GM10266 (cell line): ENCODE measurements around the gene ADCY2.

Experiments used
- DNase-seq: peaks from one replicate; pipeline ENCODE4 v3.0.0; 2012; ENCODE audit errors: extremely low spot score
- CTCF ChIP-seq: IDR thresholded peaks from 2 replicates; pipeline ENCODE4 v1.5.1; 2012; ENCODE audit warnings: mild to moderate bottlenecking, low read depth; ENCODE audit not compliant: control insufficient read depth, insufficient read depth; ENCODE audit errors: missing control alignments

Gene ADCY2

GRCh38 chr5:7395432-7395946, 449 bp upstream of the ADCY2 start:
- TF ChIP-seq CTCF = no peak
- no peak for DNase-seq

GRCh38 chr5:7396713-7397454, 946 bp downstream of the ADCY2 start:
- no peak for TF ChIP-seq CTCF
- no peak for DNase-seq

GRCh38 chr5:7397937-7398336, 2.0 kb downstream of the ADCY2 start:
- no peak for TF ChIP-seq CTCF
- no peak for DNase-seq

- no peak for DNase-seq
- TF ChIP-seq CTCF = no peak
These were observed 2.8 kb downstream of the ADCY2 start for GRCh38 chr5:7398596-7399280.

GRCh38 chr5:7405277-7405676, 9.3 kb downstream of the ADCY2 start:
- no peak for TF ChIP-seq CTCF
- no peak for DNase-seq

- DNase-seq = no peak
- TF ChIP-seq CTCF = no peak
These were observed 15.1 kb downstream of the ADCY2 start for GRCh38 chr5:7410936-7411511.
